Measurements from ENCODE around the gene SLC24A3.

Gene SLC24A3

GRCh38 chr20:19302714-19303113, 90.3 kb downstream of the SLC24A3 start:
- DNase-seq (ENCODE audit: low read depth in 2 of 2) = no peak

DNA sequence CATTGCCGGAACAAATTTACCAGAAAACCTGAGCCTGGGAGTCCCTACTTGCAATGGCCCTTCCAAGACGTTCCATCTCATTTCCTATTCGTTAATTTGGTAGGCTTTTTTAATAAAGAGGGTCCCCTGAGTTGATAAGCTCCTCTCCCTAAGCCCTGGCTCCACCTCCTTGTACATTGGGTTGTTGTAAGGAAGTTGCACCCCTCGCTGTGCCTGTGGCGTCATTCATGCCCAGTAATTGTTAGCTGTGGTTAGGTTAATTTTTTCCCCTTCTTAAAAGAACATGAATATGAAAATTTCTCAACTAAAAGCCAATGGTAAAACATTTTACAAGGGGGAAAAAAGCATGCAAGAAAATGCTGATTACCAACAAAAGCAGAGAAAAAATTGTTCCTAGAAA, 91.9 kb downstream of the SLC24A3 start:
- DNase-seq (ENCODE audit: low read depth in 2 of 2) = no peak

GRCh38 chr20:19304886-19305415, 92.5 kb downstream of the SLC24A3 start:
- no peak for DNase-seq (ENCODE audit: low read depth in 2 of 2)

- DNase-seq (ENCODE audit: low read depth in 2 of 2) = no peak
These were observed 95.7 kb downstream of the SLC24A3 start for GRCh38 chr20:19308146-19308545.

DNA sequence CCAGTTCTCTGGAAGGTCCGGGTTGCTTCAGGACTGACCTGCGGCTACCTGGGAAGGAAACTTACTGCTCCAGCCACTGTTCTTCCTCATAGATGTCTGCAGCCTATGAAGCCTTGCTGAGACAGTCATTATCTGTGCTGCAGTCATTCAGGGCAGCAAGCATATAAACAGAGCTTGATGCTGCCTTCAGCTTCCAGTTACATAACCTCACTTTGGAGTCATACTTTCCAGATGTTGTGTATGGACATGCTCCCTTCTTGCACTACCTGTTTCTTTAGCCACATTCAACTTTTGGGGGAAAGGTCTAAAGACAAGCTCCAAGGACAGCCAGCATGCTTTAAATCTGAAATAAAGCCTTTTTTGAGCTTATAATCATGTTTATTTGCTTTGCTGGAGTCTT, 98.1 kb downstream of the SLC24A3 start:
- no peak for DNase-seq (ENCODE audit: low read depth in 2 of 2)

GRCh38 chr20:19313342-19314069, 101.1 kb downstream of the SLC24A3 start:
- DNase-seq (ENCODE audit: low read depth in 2 of 2) = no peak

- no peak for DNase-seq (ENCODE audit: low read depth in 2 of 2)
These were observed 102.2 kb downstream of the SLC24A3 start for GRCh38 chr20:19314621-19315020.

DNA sequence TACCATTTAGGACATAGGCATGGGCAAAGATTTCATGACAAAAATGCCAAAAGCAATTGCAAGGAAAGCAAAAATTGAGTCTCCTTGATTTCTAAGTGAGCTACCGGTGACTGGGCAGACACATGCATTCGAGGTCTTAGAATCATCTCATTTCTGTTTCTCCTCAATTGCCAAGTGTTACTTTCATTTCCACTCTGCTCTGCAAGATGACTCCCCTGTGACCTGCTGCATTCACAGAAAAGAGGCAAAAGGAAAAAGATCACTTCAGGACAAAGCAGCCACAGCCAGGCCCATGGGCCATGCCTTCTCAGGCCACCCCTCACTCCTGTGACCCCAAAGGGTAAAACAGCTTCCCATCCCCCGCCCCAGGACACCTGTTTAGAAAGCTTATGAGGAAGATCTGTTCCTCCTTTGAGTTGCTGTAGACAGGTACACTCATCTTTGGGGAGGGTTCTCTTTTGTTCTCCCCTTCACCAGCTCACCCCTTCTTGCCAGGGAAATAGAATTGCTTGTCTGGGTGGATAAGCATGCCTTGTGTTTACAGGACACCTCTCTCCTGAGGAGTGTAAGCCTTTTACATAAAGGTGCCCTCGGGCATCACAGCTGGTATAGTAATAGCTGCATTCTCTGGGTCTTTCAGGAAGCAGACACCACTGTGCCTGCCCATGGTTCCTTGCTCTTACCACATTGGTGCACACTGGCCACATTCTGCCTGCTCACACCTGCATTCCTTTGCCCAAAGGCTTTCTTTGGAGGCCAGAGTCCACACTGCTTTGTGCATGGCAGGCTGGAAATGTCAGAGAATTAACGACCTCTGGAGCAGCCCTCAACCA, 105.0 kb downstream of the SLC24A3 start:
- DNase-seq (ENCODE audit: low read depth in 2 of 2) = no peak

DNA sequence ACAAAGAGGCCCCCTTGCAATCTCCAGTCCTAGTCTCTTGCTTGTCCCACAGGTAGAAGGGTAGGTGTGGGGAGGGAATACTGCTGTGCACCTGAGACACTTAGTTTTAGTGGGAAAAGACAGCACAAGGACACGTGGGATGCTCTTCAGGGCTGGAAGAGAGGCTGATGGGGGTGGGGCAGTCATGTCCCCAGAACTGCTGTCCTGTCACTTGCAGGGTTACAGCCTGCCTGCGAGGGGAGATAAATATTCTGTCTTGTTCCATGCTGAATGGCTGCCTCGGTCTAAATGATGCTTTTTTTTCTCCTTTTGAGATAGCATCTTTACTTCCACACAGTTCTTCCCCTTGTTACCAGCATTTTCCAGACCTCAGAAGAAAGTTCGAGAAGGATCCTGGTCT, 106.2 kb downstream of the SLC24A3 start:
- DNase-seq (ENCODE audit: low read depth in 2 of 2) = no peak

DNA sequence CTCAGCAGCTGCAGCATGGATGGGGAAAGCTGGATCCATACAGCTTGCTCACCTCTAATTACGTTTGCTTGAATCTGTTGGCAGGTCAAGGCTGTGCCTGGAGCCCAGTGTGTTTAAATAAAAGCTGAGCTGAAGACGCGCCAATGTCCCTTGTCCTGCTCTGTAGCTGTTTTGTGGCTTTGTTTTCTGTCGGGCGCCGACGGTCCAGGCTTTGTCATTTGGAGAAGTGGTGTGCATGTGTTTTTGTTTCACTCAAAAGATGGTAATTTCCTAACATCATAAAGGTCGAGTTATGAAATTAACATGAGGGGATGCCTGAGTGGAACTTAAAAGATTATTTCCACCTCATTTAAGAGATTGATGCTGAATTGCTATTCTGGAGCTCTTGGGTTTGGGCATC, 107.6 kb downstream of the SLC24A3 start:
- no peak for DNase-seq (ENCODE audit: low read depth in 2 of 2)

- no peak for DNase-seq (ENCODE audit: low read depth in 2 of 2)
These were observed 108.7 kb downstream of the SLC24A3 start for GRCh38 chr20:19321176-19321575.

GRCh38 chr20:19322061-19322985, 109.9 kb downstream of the SLC24A3 start:
- DNase-seq (ENCODE audit: low read depth in 2 of 2) = no peak

DNA sequence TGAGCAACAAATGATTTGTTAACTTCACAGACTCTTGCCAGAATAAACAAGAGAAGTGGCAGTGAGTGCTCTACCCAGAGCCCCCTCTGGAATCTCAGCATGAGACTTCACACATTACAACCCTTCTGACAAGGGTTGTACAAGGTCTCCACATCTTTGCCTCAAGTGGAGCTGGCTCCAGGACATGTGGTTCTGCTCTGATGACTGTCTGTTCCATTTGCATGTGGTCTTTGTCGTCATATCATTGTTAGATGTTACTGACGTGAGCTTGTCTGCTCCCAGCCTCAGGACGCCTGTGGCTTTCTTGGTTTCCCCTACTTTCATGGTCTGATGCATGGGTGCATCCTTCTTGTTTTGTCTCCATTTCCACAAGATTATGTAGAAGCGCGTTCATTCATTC, 115.0 kb downstream of the SLC24A3 start:
- no peak for DNase-seq (ENCODE audit: low read depth in 2 of 2)

DNA sequence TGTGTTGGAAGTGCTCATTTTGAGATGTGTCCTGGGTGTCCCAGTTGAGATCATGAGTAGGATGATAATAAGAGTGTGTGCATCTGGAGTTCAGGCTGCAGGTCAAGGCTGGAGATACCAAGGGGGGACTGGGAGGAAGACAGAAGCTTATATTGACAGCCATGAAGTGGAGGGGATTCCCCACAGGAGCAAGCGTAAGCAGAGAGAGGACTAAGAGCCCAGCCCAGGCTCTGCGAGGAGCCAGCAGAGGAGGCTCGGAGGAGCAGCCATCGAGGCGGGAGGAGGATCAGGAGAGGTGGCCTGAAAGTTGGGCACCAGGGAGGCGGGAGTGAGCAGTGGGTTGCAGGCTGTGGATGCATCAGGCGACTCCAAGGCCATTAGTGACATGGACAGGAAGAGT, 116.2 kb downstream of the SLC24A3 start:
- no peak for DNase-seq (ENCODE audit: low read depth in 2 of 2)

DNA sequence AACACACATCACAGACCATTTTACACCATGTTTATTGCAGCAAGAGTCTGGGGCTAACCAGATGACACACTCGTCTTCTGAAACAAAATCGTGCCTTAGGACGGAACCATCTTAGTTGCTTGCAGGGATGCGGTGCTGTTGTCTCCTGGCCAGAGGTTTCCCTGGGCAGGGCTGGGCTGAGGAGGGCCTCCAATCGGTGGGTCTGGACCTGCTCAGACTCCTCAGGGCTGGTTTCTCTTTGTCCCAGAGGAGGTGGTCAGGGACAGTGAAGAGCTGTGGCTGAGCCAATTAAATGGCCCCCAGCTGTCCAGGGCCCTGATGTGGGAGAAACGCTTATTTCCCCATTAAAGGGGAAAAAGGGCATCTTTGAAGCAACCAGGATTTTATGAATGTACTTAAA, 117.6 kb downstream of the SLC24A3 start:
- no peak for DNase-seq (ENCODE audit: low read depth in 2 of 2)

DNA sequence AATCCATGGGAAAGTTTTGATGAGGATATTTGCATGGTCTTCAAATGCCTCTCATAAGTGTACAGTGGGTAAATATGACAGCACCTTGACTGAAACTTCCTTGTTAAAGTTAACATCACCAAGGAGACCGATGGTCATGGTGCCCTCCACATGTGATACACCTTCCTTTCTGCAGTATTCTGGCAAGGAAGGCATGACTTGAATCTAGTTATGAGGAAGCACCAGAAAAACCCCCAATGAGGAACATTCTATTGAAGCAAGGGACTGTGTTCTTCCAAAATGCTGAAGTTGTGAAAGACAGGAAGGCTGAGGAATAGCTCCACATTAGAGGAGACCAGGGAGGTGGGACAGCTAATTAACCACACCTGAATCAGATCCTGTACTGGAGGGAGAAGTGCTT, 118.3 kb downstream of the SLC24A3 start:
- DNase-seq (ENCODE audit: low read depth in 2 of 2) = no peak

DNA sequence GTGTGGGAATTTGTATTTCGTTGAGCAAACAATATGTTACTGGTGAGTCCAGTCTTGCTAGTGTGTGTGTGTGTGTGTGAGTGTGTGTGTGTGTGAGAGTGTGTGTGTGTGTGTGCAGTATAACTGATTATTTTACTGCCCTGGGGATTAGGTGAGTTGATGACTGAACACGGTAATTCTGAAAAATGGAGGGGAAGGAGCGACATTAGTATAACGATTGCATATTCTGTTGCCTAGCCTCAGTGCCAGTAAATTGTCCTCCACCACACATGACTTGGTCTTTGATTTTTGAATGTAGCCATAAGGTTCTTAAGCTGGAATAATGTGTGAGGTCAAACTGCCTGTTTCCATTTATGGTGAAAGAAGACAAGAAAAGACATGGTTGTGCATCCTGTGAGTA, 121.1 kb downstream of the SLC24A3 start:
- DNase-seq (ENCODE audit: low read depth in 2 of 2) = no peak

- no peak for DNase-seq (ENCODE audit: low read depth in 2 of 2)
These were observed 122.9 kb downstream of the SLC24A3 start for GRCh38 chr20:19335341-19335740.

DNA sequence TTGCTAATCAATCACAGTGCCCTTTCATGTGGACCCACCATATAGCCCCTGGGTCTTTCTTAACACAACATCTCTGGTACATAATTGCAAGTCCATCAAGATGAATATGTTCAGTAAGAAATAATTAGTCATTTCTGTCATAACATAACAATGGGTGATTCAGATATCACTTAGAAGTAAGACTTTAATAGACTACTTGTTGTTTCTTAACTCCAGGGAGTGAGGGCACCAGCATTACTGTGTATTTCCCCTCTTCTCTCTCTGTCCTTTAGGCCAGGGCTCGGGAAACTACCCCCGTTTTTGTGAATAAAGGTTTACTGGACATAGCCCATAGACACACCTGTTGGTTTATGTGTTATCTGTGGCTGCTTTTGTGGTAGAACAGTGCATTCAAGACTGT, 123.5 kb downstream of the SLC24A3 start:
- DNase-seq (ENCODE audit: low read depth in 2 of 2) = no peak

- DNase-seq (ENCODE audit: low read depth in 2 of 2) = no peak
These were observed 124.2 kb downstream of the SLC24A3 start for GRCh38 chr20:19336631-19337030.

DNA sequence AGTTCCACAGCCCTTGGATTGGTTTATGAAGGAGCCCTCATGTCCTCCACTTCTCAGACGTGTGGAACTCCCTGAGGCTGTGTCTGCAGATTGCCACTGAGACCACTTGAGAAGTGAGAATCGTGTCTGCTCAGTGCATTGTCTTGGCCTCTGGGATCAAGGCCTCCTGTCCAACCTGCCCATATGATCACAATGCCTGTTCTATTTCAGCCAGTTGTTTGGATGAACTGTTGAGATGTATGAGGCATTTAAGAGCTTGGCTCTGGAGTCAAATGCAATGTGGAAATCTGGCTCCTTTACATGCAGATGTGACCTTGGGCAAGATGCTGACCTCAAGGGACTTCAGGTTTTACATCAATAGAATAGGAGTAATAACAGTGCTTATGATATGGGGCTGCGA, 125.9 kb downstream of the SLC24A3 start:
- no peak for DNase-seq (ENCODE audit: low read depth in 2 of 2)

DNA sequence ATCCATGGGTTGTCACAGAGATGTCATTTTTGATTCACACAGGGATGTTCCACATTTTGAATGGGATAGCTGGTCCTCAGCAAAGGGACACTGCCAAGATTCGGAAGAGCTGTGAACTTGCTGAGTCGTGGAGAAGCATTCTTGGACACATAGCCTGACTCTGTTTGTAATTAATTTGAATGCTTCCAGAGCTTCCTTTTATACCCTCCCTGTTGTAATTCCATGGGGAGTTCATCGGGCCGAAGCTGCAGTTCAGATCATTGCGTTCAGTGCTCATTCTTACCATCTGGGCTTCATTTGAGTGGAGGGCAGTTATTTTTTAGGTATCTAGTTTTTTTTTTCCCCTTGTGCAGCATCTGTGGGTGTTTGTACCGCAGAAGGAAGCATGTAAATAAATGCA, 126.5 kb downstream of the SLC24A3 start:
- DNase-seq (ENCODE audit: low read depth in 2 of 2) = no peak
